IPS-15b (cell line): ENCODE measurements around the gene TRO.

ENCODE experiments used
- H3K27me3 ChIP-seq: one replicate; pipeline ENCODE4 v1.6.1; 2013; ENCODE audit warnings: low read length; ENCODE audit not compliant: control insufficient read depth, insufficient read depth
- H3K36me3 ChIP-seq: one replicate; pipeline ENCODE4 v1.6.1; 2013; ENCODE audit warnings: low read length; ENCODE audit not compliant: control insufficient read depth, insufficient read depth
- H3K4me1 ChIP-seq: one replicate; pipeline ENCODE4 v1.6.1; 2013; ENCODE audit warnings: mild to moderate bottlenecking, low read length; ENCODE audit not compliant: control insufficient read depth, insufficient read depth
- H3K4me3 ChIP-seq: one replicate; pipeline ENCODE4 v1.5.1; 2013; ENCODE audit warnings: low read depth, low read length
- H3K9ac ChIP-seq: one replicate; pipeline ENCODE4 v1.6.1; 2013; ENCODE audit warnings: low read depth, mild to moderate bottlenecking, low read length
- H3K9me3 ChIP-seq: one replicate; pipeline ENCODE4 v1.6.1; 2013; ENCODE audit warnings: mild to moderate bottlenecking, low read length; ENCODE audit not compliant: control insufficient read depth, insufficient read depth

The TRO gene

DNA sequence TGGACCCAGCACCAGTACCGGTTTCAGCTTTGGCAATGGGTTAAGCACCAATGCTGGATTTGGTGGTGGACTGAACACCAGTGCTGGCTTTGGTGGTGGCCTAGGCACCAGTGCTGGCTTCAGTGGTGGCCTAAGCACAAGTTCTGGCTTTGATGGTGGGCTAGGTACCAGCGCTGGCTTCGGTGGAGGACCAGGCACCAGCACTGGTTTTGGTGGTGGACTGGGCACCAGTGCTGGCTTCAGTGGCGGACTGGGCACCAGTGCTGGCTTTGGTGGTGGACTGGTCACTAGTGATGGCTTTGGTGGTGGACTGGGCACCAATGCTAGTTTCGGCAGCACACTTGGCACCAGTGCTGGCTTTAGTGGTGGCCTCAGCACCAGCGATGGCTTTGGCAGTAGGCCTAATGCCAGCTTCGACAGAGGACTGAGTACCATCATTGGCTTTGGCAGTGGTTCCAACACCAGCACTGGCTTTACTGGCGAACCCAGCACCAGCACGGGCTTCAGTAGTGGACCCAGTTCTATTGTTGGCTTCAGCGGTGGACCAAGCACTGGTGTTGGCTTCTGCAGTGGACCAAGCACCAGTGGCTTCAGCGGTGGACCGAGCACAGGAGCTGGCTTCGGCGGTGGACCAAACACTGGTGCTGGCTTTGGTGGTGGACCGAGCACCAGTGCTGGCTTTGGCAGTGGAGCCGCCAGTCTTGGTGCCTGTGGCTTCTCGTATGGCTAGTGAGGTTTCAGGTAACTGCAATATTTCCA is 9.8 kb downstream of the TRO start:
- H3K36me3 ChIP-seq: peaks cover 41% of the 10 kb centered on the region
- no peaks in the 10 kb centered on the region for H3K9me3 ChIP-seq
- no peaks in the 10 kb centered on the region for H3K27me3 ChIP-seq
- no peaks in the 10 kb centered on the region for H3K4me1 ChIP-seq
- H3K4me3 ChIP-seq: no peak overlapping the region
- H3K9ac ChIP-seq: no peak overlapping the region

DNA sequence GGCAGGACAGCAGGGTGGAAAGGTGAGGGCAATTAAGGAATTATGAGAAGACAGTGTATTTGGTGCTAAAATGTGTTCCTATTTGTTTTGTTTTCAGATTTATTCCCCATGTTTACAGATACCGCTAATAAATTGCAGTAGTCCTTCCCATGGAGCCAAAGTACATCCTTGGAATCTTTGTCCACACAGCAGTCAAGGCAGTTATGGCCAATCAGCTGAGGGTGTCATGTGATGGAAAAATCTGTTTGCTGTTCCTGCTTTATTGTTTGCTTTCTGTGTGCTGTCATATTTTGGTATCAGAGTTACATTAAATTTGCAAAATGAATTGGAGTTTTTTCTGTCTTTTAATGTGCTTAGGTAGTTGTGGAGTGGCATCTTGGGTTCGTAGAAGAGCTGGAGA is 10.5 kb downstream of the TRO start:
- Histone ChIP-seq H3K9ac (no peak overlapping the region), H3K27me3 (no peaks in the 10 kb centered on the region), H3K4me3 (no peak overlapping the region), H3K9me3 (no peaks in the 10 kb centered on the region), H3K4me1 (no peaks in the 10 kb centered on the region), H3K36me3 (peaks cover 41% of the 10 kb centered on the region)

DNA sequence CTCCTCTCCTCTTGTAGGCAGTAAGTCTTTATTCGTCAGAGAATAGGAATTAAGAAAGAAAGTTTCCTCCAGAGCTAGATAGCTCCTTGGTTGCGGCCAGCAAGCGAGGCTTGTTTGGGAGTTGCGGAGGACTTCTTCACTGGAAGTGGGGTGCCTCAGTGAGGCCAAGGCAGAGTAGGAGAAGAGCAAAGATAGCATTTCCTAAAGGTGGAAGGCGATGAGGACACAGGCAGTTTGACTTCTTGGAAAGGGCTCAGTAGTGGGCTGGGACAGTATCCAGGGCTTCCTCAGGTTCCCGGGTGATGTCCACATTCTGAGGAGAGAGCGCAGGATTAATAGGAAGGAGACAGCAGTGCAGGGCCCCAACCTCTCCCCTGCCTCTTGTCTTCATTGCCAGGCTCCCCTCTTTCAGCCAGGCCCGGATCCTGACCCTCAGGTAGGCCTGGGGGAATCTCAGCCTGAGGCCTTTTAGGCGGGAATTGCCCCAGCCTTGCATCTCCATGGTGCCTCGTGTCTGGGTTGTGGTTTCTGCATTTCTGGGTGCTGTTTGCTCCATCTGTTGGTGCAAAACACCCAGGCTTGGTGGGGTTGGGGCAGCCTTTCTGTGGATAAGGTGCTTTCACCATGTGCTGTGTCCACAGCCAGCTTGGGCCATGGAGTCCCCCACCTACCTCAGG is 12.7 kb downstream of the TRO start:
- Histone ChIP-seq H3K9ac (no peak overlapping the region), H3K27me3 (no peaks in the 10 kb centered on the region), H3K9me3 (no peaks in the 10 kb centered on the region), H3K36me3 (peaks cover 35% of the 10 kb centered on the region), H3K4me3 (no peak overlapping the region), H3K4me1 (no peaks in the 10 kb centered on the region)

DNA sequence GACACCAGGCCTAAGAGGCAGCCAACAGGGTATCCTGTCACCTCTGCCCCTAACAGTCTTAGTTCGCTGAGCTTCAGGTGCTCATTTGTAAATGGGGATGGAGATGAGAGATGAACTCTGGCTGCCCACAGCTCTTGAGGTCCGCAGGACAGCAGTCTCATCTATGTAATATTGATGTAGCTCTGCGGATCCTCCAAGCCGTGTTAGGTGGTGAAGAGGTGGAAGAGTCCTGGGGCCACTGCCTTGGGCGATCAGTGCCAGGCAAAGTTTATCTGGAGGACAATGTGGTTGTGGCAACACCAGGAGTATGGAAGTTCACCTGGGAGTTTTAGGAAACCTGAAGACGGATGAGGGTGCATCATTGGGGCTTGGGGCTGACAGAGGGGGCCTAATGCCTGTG is 13.4 kb downstream of the TRO start:
- H3K27me3 ChIP-seq: no peaks in the 10 kb centered on the region
- no peaks in the 10 kb centered on the region for H3K4me1 ChIP-seq
- no peaks in the 10 kb centered on the region for H3K9me3 ChIP-seq
- no peak overlapping the region for H3K4me3 ChIP-seq
- H3K36me3 ChIP-seq: peaks cover 28% of the 10 kb centered on the region
- H3K9ac ChIP-seq: no peak overlapping the region

DNA sequence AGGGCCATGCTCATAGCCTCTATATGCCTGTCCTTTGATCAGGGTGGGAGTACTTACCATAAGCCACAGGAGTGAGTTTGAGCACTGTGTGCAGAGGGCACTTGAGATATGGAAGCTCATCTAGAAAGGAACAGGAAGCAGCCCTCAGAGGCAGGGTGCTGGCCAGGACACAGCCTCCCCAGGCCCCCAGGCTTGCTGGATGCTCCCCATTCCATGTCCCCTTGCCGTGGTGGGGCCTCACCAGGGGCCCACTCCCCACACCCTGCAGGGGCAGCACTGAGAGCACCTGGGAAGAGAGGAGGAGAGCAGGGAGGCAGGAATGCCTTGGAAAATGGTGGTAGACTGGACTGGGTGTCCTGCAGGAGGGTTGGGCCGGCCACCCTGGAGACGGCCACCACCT is 14.3 kb downstream of the TRO start:
- no peaks in the 10 kb centered on the region for H3K27me3 ChIP-seq
- no peaks in the 10 kb centered on the region for H3K9me3 ChIP-seq
- H3K4me1 ChIP-seq: no peaks in the 10 kb centered on the region
- H3K36me3 ChIP-seq: peaks cover 20% of the 10 kb centered on the region
- H3K9ac ChIP-seq: no peak overlapping the region
- no peak overlapping the region for H3K4me3 ChIP-seq

DNA sequence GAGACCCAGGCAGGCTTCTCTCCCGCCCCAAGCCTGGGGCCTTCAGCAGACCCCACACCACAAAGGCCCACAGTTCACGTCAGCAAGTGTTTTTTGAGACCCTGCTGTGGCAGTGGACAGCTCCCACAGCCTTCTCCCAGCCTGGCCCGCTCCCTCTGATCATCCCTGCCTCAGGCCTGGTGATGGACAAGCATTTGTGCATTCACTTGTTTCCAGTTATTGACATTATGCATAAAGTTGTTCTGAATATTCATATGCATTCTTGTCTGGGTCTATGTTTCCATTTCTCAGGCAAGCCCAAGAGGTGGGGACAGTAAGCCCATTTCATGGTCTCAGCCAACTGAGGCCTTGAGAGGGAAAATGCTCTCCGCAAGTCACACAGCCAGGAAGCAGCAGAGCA is 14.7 kb downstream of the TRO start:
- peaks cover 16% of the 10 kb centered on the region for H3K36me3 ChIP-seq
- H3K9me3 ChIP-seq: no peaks in the 10 kb centered on the region
- H3K4me3 ChIP-seq: no peak overlapping the region
- H3K4me1 ChIP-seq: no peaks in the 10 kb centered on the region
- no peak overlapping the region for H3K9ac ChIP-seq
- H3K27me3 ChIP-seq: no peaks in the 10 kb centered on the region

DNA sequence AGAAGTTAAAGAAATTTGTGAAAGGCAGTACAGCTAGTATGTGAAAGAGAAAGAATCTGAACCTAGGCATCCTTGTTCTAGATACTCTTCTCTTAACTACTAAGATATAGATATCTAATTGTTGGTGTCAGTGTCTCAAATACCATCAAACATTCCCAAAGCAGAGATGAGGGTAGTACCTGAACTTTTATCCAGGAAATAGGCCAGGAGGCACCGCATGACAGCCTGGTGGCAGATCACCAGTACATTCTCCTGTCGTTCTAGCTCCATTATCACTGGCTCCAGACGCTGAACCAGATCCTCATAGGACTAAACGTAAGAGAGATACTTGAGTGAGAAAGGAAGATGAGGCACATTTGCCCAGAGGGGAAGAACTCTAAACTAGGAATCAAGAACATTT is 16.8 kb downstream of the TRO start:
- no peaks in the 10 kb centered on the region for H3K9me3 ChIP-seq
- H3K4me1 ChIP-seq: no peaks in the 10 kb centered on the region
- H3K4me3 ChIP-seq: no peak overlapping the region
- H3K27me3 ChIP-seq: no peaks in the 10 kb centered on the region
- no peaks in the 10 kb centered on the region for H3K36me3 ChIP-seq
- H3K9ac ChIP-seq: no peak overlapping the region

DNA sequence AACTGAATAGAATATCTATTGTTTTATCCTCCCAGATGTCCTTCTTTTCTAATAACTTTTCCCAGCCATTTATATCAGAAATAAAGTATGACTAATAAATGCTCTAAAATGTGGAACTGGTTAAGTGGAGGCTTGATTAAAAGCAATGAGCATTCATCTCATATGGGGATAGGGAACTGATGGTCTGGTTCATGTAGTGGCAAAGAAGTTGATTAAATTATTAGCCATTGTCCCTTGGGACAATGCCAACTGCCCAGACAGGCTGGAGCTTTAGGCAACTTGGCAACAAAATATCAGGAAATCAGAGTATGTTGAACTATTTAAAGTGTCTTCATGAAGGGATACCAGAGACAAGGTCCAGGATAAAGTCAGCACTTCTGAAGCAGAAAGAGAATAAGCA is 24.2 kb downstream of the TRO start:
- Histone ChIP-seq H3K9me3 (no peaks in the 10 kb centered on the region), H3K4me1 (no peaks in the 10 kb centered on the region), H3K36me3 (no peaks in the 10 kb centered on the region), H3K4me3 (no peak overlapping the region), H3K9ac (no peak overlapping the region), H3K27me3 (no peaks in the 10 kb centered on the region)

DNA sequence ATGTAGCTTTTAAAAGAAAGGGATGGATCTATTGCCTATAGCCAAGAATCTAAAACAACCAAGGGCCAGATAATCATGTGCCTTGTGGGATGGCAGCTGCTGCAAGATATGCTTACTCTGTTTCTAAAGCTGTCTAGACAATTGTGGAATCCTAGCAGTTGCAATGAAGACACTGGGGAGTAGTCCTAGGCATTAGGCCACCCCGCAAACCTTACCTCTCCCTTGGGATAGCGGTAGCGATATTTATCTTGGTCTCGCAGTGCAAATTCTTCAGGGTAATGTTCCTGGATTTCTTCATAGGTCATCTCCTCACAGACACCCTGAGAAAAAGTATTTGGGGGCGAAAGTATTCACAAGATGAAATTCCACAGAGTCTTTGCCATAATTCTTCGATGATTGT is 24.6 kb downstream of the TRO start:
- no peak overlapping the region for H3K9ac ChIP-seq
- H3K4me3 ChIP-seq: no peak overlapping the region
- no peaks in the 10 kb centered on the region for H3K9me3 ChIP-seq
- no peaks in the 10 kb centered on the region for H3K4me1 ChIP-seq
- no peaks in the 10 kb centered on the region for H3K36me3 ChIP-seq
- no peaks in the 10 kb centered on the region for H3K27me3 ChIP-seq

DNA sequence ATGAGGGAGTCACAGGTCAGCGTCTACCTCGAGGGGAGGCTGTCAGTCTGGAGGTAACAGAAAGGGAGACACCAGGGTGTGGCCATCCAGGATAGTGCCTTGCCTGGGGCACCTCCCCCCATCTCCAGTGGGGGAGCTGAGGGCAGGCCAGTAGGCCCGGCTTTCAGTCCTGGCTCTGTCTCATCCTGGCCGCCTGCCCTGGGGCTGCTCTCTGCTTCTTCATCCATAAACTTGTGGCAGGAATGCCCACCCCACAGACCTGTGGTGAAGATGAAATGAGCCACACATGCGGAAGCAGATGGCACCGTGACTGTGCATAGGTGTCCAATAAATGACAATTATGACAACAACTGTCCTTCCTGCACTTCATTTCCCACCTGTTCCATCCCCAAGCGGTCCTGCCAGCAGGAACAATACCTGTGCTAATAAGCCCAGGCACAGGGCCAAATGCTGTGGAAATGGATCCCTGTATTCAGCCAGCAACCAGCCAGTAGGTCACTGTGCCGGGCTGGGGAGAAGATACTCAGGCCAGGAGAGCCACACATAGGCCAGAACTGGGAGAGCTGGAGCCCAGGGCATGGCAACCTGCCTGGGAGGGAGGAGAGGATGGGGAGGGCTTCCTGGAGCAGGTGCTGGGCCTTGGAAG is 30.2 kb downstream of the TRO start:
- Histone ChIP-seq H3K4me1 (no peaks in the 10 kb centered on the region), H3K9me3 (peaks cover 3% of the 10 kb centered on the region), H3K27me3 (no peaks in the 10 kb centered on the region), H3K9ac (no peak overlapping the region), H3K36me3 (no peaks in the 10 kb centered on the region), H3K4me3 (no peak overlapping the region)

DNA sequence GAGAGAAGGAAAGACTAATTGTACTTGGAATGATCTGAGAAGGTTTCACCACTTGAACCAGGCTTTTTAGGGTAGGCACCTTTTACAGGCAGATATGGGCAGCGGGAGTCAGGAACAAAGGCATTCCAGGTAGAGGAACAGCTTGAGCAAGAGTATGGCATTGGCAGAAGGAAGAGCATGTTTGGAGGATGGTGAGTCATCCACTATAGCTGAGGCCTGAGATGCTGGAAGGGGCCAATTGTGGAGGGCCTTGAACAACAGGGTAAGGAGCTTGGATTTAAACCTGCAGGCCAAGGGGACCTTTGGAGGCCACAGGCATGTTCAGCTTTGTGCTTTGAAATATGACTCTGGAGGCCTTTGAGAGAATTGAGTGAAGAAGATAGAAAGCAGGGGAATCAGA is 41.1 kb downstream of the TRO start:
- Histone ChIP-seq H3K36me3 (no peaks in the 10 kb centered on the region), H3K9me3 (no peaks in the 10 kb centered on the region), H3K4me3 (no peak overlapping the region), H3K27me3 (no peaks in the 10 kb centered on the region), H3K4me1 (no peaks in the 10 kb centered on the region), H3K9ac (no peak overlapping the region)
